H1 (cell line): Measurements from ENCODE around the gene LDLRAD4. TPM values are rescaled to one million over a fixed set of nuclear protein-coding genes. Genes with fewer than 3 reads are reported as not detected.

ENCODE experiments used
- CBX5 ChIP-seq: fragments of 300-800, 300-1000 bp; sonication (generic); IDR thresholded peaks from 2 replicates; pipeline ENCODE4 v1.7.1; 2016; ENCODE audit warnings: antibody characterized with exemption, low read length, low read depth
- CREB1 ChIP-seq: IDR thresholded peaks from 2 replicates; pipeline ENCODE4 v1.6.1; 2012; ENCODE audit warnings: inconsistent platforms
- KDM4A ChIP-seq: IDR thresholded peaks from one replicate; pipeline ENCODE4 v1.7.1; 2012; ENCODE audit warnings: low read depth, mild to moderate bottlenecking, moderate library complexity, low read length, inconsistent platforms; ENCODE audit not compliant: severe bottlenecking
- POU5F1 ChIP-seq: IDR thresholded peaks from 2 replicates; pipeline ENCODE4 v1.6.1; 2011; ENCODE audit warnings: low read depth, mild to moderate bottlenecking, low read length, moderate library complexity
- SIRT6 ChIP-seq: IDR thresholded peaks from one replicate; pipeline ENCODE4 v1.7.1; 2012; ENCODE audit warnings: low read length, inconsistent platforms
- SP1 ChIP-seq: IDR thresholded peaks from 2 replicates; pipeline ENCODE4 v1.6.1; 2011; ENCODE audit warnings: low read depth, low read length
- TAF7 ChIP-seq: optimal IDR thresholded peaks from 2 replicates; pipeline ENCODE3; 2011; ENCODE audit warnings: low read depth, mild to moderate bottlenecking, inconsistent platforms, low read length, moderate library complexity, borderline replicate concordance
- polyA plus RNA-seq, 7 experiments: library from polyadenylated mRNA; depleted of rRNA in 3 of 7; stranded (reverse) in 5 of 7; unstranded in 2 of 7; fragments of >200 nt in 5 of 7; fragments of 200-250 nt in 2 of 7; gene quantifications; 1 replicate in 5 of 7; 2 replicates in 1 of 7; 4 replicates in 1 of 7; pipeline versions ENCODE4 v1.2.1 to v1.2.3, GENCODE V29; 2011 to 2013; ENCODE audit warnings: missing spikeins in 2 of 7, mixed read lengths in 2 of 7
- total RNA-seq: library from RNA; stranded (reverse); fragmentation: NEBNext Ultra II Directional; extraction: Animal tissue kit (Norgen Biotek cat#: 25700); gene quantifications from 2 replicates; pipeline ENCODE4 v1.2.1, GENCODE V29; 2021
- TF ChIP-seq, protein P1 (sequence below): IDR thresholded peaks from 2 replicates; pipeline ENCODE4 v1.6.1; 2011; ENCODE audit warnings: low read depth, mild to moderate bottlenecking, low read length; ENCODE audit not compliant: insufficient read depth

Gene LDLRAD4
- total and polyA plus RNA-seq, 2 of the 8 experiments (the other 6 are each of a cell fraction or from before 2014, with no cell fraction given): 0.77 to 1.4 TPM

GRCh38 chr18:13312515-13312914, 94.0 kb downstream of the LDLRAD4 start (continued):
- TF ChIP-seq, protein P1, sequence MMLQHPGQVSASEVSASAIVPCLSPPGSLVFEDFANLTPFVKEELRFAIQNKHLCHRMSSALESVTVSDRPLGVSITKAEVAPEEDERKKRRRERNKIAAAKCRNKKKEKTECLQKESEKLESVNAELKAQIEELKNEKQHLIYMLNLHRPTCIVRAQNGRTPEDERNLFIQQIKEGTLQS: no peak
- TF ChIP-seq CREB1 (no peak), TAF7 (no peak), CBX5 (no peak), SP1 (no peak), SIRT6 (no peak), KDM4A (no peak), POU5F1 (no peak)
